ENCODE measurements around the gene ZNF106. TPM values are rescaled to one million over a fixed set of nuclear protein-coding genes. Genes with fewer than 3 reads are reported as not detected.

The ZNF106 gene
- total RNA-seq, 2 experiments from 2014 or later: 52.9 to 62.7 TPM

- no peak for DNase-seq
- no peaks in the 10 kb centered on the region for H3K4me1 Mint-ChIP-seq
- no peaks in the 10 kb centered on the region for H3K36me3 Mint-ChIP-seq (ENCODE audit: low read depth)
- H3K27ac Mint-ChIP-seq: no peak overlapping the region
- POLR2A ChIA-PET: no interaction called here
- no peak overlapping the region for H3K4me3 Mint-ChIP-seq
- H3K27me3 Mint-ChIP-seq: no peaks in the 10 kb centered on the region
- intact Hi-C loops (cut with DNase I, micrococcal nuclease): no loop called here
- ATAC-seq: no peak
- no peaks in the 10 kb centered on the region for H3K9me3 Mint-ChIP-seq (ENCODE audit: low read depth)
- CTCF ChIA-PET: interaction anchor here (1.2 to 1.6 kb wide), 2 partner anchors 11 to 19 kb away, joined by 3 to 6 read pairs; no protein-coding TSS in a partner anchor
Measured at GRCh38 chr15:42365921-42366550, 124.9 kb downstream of the ZNF106 start.

- ChIA-PET POLR2A (no interaction called here), CTCF (interaction anchor here (1.2 to 1.6 kb wide), 3 partner anchors 12 to 23 kb away, joined by 3 to 6 read pairs (median 3); no protein-coding TSS in a partner anchor)
- no peaks in the 10 kb centered on the region for H3K36me3 Mint-ChIP-seq (ENCODE audit: low read depth)
- H3K27ac Mint-ChIP-seq: no peak overlapping the region
- intact Hi-C loops (cut with DNase I, micrococcal nuclease): no loop called here
- no peaks in the 10 kb centered on the region for H3K9me3 Mint-ChIP-seq (ENCODE audit: low read depth)
- H3K27me3 Mint-ChIP-seq: no peaks in the 10 kb centered on the region
- ATAC-seq (no peak), DNase-seq (no peak)
- H3K4me1 Mint-ChIP-seq: no peaks in the 10 kb centered on the region
- H3K4me3 Mint-ChIP-seq: no peak overlapping the region
Measured at GRCh38 chr15:42364529-42364928, 126.4 kb downstream of the ZNF106 start.

GRCh38 chr15:42363942-42364341 is 127.0 kb downstream of the ZNF106 start:
- H3K27me3 Mint-ChIP-seq: no peaks in the 10 kb centered on the region
- intact Hi-C loops (cut with DNase I, micrococcal nuclease): no loop called here

DNA sequence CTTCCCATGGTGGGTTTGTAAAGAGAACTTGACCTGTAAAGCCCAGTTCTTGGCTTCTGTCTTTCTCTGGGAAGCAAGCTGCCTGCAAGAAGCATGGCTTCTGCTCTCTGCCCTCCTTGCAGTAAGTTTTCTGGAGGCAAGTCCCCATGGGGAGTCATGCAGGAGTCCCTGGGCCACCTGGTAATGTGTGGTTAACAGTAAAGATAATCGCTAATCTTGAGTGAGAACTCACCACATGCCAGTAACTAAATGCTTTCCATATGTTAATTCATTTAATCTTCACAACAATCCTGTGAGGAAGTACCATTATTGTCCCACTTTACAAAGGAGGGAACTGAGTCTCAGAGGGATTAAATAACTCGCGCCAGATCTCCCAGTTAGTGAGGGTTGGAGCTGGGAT is 127.5 kb downstream of the ZNF106 start:
- Mint-ChIP-seq H3K9me3 (ENCODE audit: low read depth) (no peaks in the 10 kb centered on the region), H3K4me3 (no peak overlapping the region), H3K27me3 (no peaks in the 10 kb centered on the region), H3K4me1 (no peaks in the 10 kb centered on the region), H3K36me3 (ENCODE audit: low read depth) (peaks cover 2% of the 10 kb centered on the region), H3K27ac (no peak overlapping the region)
- ATAC-seq (no peak), DNase-seq (no peak)
- intact Hi-C loops (cut with DNase I, micrococcal nuclease): no loop called here
- CTCF ChIA-PET: interaction anchor here (0.6 to 0.8 kb wide), 2 partner anchors 55 to 282 kb away, joined by 3 read pairs; no protein-coding TSS in a partner anchor
- POLR2A ChIA-PET: no interaction called here

More at GRCh38 chr15:42363942-42364341, 127.0 kb downstream of the ZNF106 start:
- Mint-ChIP-seq H3K27ac (no peak overlapping the region), H3K4me1 (no peaks in the 10 kb centered on the region), H3K4me3 (no peak overlapping the region), H3K9me3 (ENCODE audit: low read depth) (no peaks in the 10 kb centered on the region), H3K36me3 (ENCODE audit: low read depth) (peaks cover 2% of the 10 kb centered on the region)
- ChIA-PET POLR2A (no interaction called here), CTCF (interaction anchor here (0.6 kb wide), 1 partner anchor 282 kb away, joined by 3 read pairs; no protein-coding TSS in a partner anchor)
- DNase-seq (no peak), ATAC-seq (no peak)

Other genes with a start within 250 kb of the ZNF106 start
- gene GANC, start 217.9 kb downstream of the ZNF106 start, total RNA-seq: 10 to 100 TPM; 24.5 to 24.8 TPM
- 10 to 100 TPM; 20.5 to 29.0 TPM for gene TMEM87A, start 217.7 kb downstream of the ZNF106 start, total RNA-seq
- 1 to 10 TPM; 2.1 to 2.7 TPM for gene CAPN3, start 131.6 kb downstream of the ZNF106 start, total RNA-seq
- 10 to 100 TPM; 45.5 to 77.5 TPM for gene SNAP23, start 4.5 kb upstream of the ZNF106 start, total RNA-seq
- gene LRRC57, start 57.7 kb upstream of the ZNF106 start, total RNA-seq: 10 to 100 TPM; 14.8 to 15.2 TPM
- 10 to 100 TPM; 46.1 to 55.1 TPM for gene HAUS2, start 57.7 kb upstream of the ZNF106 start, total RNA-seq
- gene STARD9, start 84.5 kb upstream of the ZNF106 start, total RNA-seq: 1 to 10 TPM; 4.0 to 4.1 TPM
- gene CDAN1, start 246.0 kb upstream of the ZNF106 start, total RNA-seq: 10 to 100 TPM; 12.9 to 16.6 TPM

All from activated CD4-positive, alpha-beta T cell treated with anti-CD3 and anti-CD28 coated beads for 36 hours (primary cell).